GM19099 (cell line): ENCODE results near the gene METRNL.

Source experiments
- POLR2A ChIP-seq: IDR thresholded peaks from 3 replicates; pipeline ENCODE4 v1.6.1; 2011; ENCODE audit warnings: low read depth; ENCODE audit not compliant: insufficient read length; ENCODE audit errors: extremely low read depth

Gene METRNL

DNA sequence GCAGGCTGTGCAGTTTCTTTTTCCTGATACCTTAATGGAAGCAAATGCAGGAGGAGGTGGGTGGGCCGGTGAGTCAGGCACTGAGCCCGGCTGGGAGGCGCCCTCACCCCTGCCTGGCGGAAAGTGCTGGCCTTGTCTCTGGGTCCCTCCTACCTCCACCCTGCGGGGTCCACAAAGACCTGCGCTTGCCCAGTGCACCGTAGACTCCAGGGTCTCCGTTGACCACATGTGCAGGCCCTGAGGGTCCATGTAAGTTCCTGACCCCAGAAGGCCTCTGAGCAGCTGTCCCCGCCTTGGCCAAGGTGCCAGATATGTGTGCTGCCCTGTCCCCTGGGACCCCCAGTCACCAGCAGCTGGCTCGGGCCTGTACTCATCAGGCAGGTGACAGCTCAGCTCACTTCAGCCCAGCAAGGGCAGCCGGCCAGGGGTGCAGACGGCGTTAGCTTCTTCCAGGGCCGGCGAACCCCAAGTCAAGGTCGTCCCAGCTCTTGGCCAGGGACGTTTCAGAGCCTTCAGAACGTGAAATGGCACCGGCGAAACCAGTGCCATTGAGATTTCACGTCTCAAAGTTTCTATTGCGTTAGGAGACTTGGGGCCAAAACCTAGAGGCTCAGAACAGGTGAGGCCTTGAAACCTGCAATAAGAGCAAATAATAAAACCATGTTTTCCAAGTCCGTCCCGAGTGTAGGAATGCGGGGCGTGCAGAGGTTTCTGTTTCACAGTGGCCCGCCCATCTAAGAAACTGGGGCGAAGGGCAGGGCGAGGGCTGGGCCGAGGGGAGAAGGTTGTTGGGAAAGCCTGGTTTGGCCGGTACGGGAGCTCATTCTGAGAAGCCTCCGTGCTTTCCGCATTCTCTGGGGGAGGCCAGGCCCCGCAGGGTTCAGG is 12.1 kb downstream of the METRNL start:
- TF ChIP-seq POLR2A, result no peak

DNA sequence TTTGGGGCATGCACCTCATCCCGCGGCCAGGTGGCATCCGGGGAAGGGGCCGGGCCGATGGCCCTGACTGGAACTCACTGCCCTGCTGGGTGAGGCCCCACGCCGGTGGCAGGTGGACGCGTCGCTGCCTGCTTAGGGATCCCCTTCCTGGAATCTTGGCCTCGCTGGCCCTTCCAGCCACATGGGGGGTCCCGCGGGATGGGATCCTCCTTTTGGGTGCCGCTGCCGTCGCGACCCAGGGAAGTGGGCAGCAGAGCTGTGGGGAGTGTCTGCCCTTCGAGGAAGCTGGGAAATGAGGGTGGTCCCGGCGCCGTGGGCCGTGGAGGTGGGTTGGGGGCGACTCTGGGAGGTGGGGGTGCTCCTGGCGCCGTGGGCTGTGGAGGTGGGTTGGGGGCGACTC is 12.8 kb downstream of the METRNL start:
- TF ChIP-seq POLR2A, result no peak

DNA sequence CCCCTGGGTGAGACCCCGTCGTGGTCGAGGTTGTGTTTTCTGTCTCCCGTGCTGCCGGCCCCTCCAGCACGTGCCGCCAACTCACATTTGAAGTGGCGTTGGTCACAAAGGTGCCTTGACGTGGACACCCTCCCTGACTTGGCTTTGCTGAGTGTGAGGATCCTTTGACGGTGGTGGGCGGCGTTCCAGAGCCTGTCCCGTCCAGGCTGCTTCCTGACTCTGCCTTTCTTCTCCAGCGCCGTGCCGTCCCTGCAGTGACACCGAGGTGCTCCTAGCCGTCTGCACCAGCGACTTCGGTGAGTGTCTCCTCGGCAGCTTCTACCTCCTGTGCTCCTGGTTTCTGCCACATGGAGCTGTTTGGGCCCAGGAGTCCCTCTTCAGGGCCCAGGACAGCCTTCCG is 13.5 kb downstream of the METRNL start:
- no peak for TF ChIP-seq POLR2A

DNA sequence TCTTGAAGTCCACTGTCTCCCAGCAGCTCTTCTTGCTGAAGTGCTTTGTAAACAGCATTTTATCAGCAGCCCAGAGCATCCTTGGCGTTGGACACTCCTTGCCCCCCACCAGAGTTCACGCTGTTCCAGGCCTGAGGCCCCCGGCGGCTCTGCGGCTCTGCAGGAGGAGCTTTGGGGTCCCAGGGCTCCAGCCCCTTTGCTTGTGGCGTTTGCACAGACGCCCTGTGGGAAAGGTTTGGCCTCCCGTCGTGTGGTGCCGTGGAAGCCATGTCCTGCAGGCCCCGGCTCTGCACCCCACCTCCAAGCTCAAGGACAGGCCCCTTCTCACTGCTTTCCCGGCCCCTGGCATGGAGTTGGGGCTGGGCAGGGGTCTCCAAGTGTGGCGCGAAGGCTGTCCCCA is 14.1 kb downstream of the METRNL start:
- no peak for TF ChIP-seq POLR2A

DNA sequence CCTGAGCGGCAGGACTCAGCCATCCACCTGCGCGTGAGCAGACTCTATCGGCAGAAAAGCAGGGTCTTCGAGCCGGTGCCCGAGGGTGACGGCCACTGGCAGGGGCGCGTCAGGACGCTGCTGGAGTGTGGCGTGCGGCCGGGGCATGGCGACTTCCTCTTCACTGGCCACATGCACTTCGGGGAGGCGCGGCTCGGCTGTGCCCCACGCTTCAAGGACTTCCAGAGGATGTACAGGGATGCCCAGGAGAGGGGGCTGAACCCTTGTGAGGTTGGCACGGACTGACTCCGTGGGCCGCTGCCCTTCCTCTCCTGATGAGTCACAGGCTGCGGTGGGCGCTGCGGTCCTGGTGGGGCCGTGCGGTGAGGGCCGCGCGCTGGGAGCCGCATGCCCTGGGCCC is 14.9 kb downstream of the METRNL start:
- no peak for TF ChIP-seq POLR2A

DNA sequence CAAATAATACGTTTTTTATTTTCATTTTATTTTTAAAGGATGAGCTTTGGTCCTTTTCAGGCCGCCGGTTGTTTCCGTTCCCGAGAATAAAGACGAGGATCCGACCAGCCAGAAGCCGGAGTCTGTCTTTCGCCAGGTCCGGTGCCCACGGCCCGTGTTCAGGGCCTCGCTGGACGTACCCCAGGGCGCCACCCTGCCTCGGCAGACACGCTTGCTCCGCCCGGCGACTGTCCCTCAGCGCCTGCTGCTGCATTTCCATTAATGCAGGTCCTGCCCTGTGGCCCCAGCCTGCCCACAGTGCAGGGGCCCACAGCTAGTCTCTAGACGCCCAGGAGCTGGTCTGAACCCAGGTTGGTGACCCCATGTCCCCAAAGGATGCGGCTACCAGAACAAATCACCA is 15.6 kb downstream of the METRNL start:
- no peak for TF ChIP-seq POLR2A

DNA sequence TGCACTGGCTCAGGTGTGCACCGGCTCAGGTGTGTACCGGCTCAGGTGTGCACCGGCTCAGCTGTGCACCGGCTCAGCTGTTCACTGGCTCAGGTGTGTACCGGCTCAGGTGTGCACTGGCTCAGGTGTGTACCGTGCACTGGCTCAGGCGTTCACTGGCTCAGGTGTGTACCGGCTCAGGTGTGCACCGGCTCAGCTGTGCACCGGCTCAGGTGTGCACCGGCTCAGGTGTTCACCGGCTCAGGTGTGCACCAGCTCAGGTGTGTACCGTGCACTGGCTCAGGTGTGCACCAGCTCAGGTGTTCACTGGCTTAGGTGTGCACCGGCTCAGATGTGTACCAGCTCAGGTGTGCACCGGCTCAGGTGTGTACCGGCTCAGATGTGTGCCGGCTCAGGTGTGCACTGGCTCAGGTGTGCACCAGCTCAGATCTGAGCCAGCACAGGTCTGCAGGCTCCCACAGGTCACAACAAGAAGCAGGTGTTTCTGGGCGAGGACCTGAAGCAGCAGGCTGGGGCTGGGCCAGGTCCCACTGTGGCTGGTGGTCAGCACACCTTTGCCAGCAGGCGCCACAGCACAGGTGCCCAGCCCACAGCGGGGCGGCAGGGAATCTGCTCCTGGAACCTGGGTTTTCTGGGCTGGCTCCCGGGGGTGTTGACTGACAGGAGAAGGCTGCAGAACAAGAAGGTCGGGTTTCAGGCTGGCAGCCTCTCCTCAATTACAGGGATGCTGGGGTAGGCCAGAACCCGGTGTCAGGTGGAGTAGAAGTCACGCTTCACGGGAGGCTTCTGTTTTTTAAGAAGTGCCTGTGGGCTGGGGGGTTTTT is 17.2 kb downstream of the METRNL start:
- no peak for TF ChIP-seq POLR2A

DNA sequence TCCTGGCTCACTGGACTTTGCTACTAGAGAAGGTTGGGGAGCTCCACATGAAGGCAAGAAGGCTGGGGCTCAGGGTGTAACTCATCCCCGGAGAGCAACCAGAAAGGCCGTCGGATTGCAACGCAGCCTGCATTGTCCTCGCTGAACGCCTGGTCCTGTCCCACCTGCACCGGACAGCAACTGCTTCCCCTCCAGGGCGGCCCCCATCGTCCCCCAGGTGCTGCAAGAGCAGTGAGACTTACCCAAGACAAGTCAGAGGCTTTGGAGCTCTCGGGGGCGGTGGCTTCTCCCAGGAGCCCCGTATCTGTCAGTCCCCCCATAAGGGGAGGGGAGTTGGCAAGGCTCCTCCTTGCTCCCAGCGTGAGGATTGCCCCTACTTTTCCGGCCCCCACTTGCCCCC is 18.4 kb downstream of the METRNL start:
- no peak for TF ChIP-seq POLR2A

DNA sequence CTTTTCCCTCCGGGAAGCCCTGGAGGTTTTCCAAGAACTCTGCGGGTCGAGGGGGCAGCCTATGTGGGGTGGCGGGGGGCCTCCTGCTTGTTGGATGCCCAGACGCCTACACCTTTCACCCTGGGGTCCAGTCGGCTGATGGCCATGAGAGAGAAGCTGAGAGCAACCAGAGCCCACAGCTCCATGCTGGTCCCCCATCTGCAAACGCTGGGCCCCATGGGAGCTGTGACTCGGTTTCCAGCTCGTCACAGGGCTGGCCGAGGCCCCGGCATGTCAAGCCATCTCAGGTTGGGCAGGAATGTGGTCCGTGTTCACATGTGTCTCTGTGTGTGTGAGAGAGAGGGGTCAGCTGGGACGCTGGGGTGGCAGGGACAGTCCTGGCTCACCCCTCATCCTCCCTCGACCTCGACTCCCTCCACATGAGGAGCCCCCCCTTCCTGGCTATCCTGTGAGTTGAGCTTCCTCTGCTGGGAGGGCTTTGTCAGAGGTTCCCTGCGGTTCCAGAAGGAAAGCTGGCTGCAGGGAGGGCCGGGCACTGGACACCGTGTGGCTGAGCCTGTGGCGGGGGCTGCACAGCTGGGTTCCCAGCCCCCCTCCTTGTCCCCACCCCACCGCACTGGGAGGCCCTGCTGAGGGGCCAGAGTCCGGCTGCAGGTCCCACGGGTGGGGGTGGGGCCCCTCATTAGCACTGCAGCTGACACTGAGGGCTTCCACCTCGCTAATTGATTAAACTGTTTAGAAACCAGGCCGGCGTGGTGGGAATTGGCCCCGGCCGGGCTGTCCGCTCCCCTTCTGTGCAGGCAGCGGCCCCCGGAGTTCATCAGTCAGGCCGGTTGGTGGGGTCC is 19.1 kb downstream of the METRNL start:
- TF ChIP-seq POLR2A, result no peak

DNA sequence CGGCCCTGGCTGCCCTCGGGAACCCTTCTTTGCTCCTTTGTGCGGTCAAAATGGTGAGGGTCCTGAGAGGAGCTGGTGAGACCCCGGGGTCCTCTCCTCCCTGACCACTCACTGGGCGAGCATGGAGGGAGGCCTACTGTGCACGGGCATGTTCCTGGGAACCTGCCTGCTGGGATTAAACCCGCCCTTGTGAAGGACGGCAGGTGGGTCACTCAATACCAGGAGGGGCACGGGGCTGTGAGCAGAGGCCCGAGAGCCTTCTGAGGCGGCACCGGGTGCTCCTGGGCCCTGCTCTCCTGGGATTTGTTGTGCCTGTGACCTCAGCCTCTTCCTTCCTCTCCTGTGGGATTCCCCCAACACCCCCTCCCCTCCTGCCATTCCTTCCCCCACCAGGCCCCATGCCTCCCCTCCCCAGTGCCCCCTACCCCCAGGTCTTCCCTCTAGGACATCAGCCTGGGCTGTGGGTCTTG is 19.7 kb downstream of the METRNL start:
- TF ChIP-seq POLR2A, result no peak

DNA sequence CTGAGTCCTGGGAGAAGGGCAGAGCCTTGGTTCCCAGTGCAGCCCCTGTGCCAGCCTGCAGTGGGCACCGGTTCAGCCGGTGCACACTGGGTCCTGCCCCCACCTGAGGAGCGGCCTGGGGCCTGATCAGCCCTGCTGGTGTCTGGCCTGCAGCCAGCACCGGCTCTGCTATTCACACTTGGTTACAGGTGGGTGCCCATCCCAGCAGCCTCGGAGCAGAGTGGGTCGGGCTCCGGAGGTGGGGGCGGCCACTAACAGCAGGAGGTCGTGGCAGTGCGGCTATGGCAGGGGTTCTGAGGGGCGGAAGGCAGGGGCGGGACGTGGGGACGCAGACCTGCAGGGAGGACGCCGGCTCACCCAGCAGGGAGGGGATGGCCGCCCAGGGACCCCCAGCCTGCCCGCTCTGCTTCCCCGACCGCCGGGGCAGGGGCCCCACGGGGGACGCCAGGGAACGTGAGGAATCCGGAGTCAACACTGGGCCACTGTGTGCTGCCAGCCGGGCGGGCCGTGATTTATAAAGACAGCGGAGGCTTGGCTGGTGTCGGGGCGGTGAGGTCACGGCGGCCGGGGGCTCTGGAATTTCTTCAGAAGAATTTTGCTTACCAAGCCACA is 20.3 kb downstream of the METRNL start:
- no peak for TF ChIP-seq POLR2A

DNA sequence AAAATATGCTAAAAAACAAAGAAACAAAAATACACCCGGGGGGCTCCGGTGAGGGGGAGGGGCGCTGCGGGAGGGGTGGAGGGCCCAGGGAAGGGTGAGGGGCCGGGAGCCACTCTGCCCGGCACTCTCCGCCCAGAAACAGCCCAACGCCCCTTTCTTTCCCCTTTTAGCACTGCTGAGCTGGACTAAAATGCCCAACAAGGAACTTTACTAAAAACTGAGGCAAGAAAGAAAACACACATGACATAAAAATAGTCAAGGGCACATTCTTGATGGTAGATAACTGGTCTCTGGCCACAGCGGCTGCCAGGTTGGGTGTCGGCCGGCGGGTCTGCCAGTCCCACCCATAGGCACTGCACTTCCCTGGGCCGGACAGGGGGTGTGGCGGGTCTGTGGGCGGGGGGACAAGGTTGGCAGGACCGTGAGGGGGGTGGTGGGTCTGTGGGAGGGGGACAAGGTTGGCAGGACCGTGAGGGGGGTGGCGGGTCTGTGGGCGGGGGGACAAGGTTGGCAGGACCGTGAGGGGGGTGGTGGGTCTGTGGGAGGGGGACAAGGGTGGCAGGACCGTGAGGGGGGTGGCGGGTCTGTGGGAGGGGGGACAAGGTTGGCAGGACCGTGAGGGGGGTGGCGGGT is 20.9 kb downstream of the METRNL start:
- no peak for TF ChIP-seq POLR2A

DNA sequence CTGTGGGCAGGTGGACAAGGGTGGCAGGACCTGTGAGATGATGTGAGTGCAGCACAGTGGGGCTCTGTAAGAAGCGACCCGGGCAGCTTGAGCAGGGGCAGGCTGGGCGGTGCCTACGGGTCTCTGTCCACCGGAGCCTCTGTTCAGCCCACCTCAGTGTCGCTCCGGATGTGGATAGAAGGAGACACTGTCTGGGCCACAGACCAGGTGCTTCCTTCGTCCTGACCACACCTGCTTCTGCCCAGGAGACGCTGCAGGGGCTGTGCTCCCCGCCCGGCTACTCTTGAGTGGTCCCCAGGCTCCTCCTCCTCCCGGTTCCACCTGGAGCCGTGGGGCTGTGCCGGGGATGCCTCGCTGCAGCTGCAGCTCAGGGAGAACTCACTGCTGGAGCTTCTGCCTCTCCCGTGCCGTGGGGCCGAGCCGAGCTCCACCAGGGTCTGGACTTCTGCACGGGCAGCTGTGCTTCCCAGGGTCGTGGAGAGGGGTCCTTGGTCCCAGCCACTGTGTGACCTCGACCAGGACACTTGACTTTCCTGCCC is 21.5 kb downstream of the METRNL start:
- no peak for TF ChIP-seq POLR2A

DNA sequence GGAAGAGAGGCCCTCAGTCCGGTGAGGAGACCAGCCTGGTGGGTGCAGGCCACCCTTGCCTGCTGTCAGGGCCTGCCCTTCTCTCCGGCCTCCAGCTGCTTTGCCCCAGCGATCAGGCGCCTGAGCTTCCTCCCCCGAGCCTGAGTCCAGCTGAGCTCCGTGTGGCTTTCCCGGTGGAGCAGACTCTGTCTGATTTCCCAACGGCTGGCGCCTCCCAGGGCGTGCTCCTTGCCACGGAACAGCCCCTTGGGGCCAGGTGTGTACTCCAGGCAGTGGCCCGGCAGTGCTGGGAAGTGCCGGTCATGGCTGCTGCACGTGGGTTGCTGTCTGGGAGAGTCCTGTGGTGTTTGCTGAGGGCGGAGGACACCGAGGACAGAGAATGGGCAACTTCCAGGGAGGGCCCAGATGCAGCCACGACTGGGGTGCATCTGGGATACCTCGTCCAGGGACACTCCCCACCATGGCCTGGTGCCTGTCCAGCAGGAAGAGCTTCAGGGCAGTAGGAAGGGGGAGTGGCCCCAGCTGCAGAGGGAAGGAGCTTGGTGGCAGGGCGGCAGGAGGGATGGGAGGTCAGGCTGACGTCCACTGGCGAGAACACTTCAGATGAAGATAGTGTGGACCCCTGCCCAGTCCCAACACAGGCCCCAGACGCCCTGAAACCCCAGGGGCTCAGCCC is 22.5 kb downstream of the METRNL start:
- no peak for TF ChIP-seq POLR2A
